Measurements from ENCODE around the gene ENTPD8. TPM values are rescaled to one million over a fixed set of nuclear protein-coding genes. Genes with fewer than 3 reads are reported as not detected.

Gene ENTPD8
- total RNA-seq, 4 donors from 2014 or later = 0.57 TPM; not detected in 3

GRCh38 chr9:137423514-137424291 is 17.5 kb downstream of the ENTPD8 start:
- ATAC-seq = peak; percentile 59
- Histone ChIP-seq H3K36me3 (no peaks in the 10 kb centered on the region), H3K27ac (peak overlapping the region in 3 of 4 donors; percentile 75 to 87 (median 83)), H3K4me3 (peak overlapping the region; percentile 56 to 99), H3K9me3 (no peaks in the 10 kb centered on the region), H3K27me3 (no peaks in the 10 kb centered on the region), H3K4me1 (peaks cover 0 to 40% (median 11%) of the 10 kb centered on the region in 3 donors)
- 40% methylated on average over 3 of the region's 77 CpGs; no CpG with 5 or more reads in 1 of the 2 donors for WGBS, 2 donors (ENCODE audit: low coverage in 1 of 2)
- TF ChIP-seq POLR2A (IDR thresholded peaks at IDR 0.05) (no peak), EP300 (IDR thresholded peaks at IDR 0.05) (no peak), POLR2AphosphoS5 (IDR thresholded peaks at IDR 0.05) (no peak)
- TF ChIP-seq, protein P1, sequence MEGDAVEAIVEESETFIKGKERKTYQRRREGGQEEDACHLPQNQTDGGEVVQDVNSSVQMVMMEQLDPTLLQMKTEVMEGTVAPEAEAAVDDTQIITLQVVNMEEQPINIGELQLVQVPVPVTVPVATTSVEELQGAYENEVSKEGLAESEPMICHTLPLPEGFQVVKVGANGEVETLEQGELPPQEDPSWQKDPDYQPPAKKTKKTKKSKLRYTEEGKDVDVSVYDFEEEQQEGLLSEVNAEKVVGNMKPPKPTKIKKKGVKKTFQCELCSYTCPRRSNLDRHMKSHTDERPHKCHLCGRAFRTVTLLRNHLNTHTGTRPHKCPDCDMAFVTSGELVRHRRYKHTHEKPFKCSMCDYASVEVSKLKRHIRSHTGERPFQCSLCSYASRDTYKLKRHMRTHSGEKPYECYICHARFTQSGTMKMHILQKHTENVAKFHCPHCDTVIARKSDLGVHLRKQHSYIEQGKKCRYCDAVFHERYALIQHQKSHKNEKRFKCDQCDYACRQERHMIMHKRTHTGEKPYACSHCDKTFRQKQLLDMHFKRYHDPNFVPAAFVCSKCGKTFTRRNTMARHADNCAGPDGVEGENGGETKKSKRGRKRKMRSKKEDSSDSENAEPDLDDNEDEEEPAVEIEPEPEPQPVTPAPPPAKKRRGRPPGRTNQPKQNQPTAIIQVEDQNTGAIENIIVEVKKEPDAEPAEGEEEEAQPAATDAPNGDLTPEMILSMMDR (IDR thresholded peaks at IDR 0.05) = no peak

DNA sequence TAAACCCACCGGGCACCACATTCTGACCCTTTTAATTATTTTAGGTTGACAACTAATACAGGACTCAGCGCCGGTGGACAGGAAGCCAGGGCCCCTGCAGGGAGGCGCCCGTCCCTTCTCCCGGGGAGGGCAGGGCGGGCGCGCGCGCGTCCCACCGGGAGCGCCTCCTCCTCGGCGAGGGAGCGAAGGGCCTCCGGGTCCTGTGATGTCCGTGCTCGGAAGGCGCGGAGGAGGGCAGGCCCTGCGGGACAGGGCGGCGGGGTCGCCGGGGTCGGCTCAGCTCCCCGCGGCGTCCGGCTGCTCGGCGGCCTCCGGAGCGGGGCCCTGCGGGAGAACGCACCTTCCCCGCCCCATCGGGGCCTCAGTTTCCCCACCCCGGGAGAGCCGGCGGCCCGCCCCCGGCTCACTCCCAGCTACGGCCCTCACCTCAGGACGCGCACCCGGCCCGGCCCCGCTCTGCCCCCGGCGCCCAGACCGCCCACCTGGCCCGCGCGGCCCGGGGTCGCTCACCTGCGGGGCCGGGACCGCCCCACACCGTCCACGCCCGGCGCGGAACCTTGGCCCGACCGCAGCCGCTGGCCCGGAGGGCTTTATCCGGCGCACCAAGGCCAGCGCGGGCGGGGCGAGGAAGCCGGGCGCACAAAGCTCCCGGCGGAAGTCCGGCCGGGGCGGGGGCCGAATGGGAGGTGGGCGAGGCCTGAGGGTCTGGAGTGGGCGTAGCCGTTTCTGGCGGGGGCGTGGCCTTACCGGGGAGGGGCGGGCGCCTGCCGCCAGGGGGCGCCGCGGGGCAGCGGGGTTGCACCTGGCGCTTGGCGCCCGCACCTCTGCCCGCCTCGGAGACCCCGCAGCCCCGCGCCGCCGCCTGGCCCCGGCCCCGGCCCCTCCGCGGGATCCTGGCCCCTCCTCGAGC is 18.3 kb downstream of the ENTPD8 start, which contains the start of the genes EXD3 and NOXA1:
EXD3 (minus strand) TSS at position 559 of the 910 bp plus-strand sequence. CDS start 27,805 bp downstream, outside the sequence.
NOXA1 (plus strand) TSS at position 790 of the 910 bp plus-strand sequence. CDS start 137 bp downstream, outside the sequence.
- Histone ChIP-seq H3K9me3 (no peaks in the 10 kb centered on the region), H3K4me3 (peak within 1 kb of the TSS; percentile 56 to 99), H3K27ac (peak within 1 kb of the TSS in 3 of 4 donors; percentile 75 to 87 (median 83)), H3K4me1 (peaks cover 0 to 40% (median 11%) of the 10 kb centered on the region in 3 donors), H3K36me3 (peaks cover 0 to 2% of the 10 kb centered on the region in 2 donors), H3K27me3 (no peaks in the 10 kb centered on the region)
- no peak for TF ChIP-seq EP300 (IDR thresholded peaks at IDR 0.05)
- TF ChIP-seq POLR2A (IDR thresholded peaks at IDR 0.05) = peak; percentile 28 to 32
- TF ChIP-seq, protein P1 (IDR thresholded peaks at IDR 0.05) = peak in 3 of 4 experiments; percentile 69 to 83 (median 82)
- TF ChIP-seq POLR2AphosphoS5 (IDR thresholded peaks at IDR 0.05) = peak; percentile 56
- 0% methylated on average over 1 of the region's 113 CpGs; no CpG with 5 or more reads in 1 of the 2 donors for WGBS, 2 donors (ENCODE audit: low coverage in 1 of 2)
- ATAC-seq = peak; percentile 96

DNA sequence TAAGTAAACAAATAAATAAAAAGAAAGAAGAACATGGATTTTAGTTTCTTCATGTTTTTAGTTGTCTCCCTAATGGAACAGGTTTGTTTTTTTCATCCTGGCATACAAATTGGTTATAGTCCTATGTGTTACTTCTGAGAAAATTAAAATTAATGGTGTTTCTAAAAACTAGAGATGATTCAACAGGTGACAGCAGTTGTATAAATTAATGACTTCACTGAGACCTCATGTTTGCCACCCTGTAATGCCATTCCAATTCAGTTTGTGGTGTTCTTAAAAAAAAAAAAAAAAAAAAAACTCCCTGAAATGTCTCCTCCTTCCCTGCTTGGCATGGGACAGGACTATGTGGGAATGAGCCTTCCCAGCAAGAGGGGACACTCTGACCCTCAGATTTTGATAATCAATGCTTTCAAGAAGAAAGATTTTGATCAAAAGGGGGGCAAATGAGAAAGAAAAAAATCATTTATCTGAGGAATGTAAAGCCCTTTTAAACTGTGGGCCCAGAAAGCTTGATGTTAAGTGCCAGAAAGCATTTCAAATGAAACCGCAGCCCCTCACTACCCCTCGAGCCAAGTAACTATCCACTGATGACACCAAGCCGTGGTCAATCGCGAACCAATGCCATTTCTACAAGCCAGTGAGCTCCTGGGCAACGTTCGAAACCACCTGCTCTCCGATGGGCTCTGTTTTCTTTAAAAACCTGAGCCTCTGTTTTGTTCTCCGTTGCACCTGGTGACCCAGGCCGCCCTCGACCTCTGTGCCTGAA is 19.1 kb downstream of the ENTPD8 start:
- peaks cover 0 to 40% (median 11%) of the 10 kb centered on the region in 3 donors for H3K4me1 ChIP-seq
- H3K36me3 ChIP-seq = peaks cover 0 to 10% of the 10 kb centered on the region in 2 donors
- no peaks in the 10 kb centered on the region for H3K27me3 ChIP-seq
- H3K9me3 ChIP-seq = no peaks in the 10 kb centered on the region
- no peak for TF ChIP-seq POLR2AphosphoS5 (IDR thresholded peaks at IDR 0.05)
- TF ChIP-seq POLR2A (IDR thresholded peaks at IDR 0.05) = no peak
- TF ChIP-seq, protein P1 (IDR thresholded peaks at IDR 0.05) = no peak
- TF ChIP-seq EP300 (IDR thresholded peaks at IDR 0.05) = no peak
- WGBS, 2 donors (ENCODE audit: low coverage in 1 of 2) = 0 to 8% methylated on average over 8 to 11 of the region's 11 CpGs
- ATAC-seq = no peak
- H3K27ac ChIP-seq = peak overlapping the region in 3 of 4 donors; percentile 61 to 83 (median 75)
- peak overlapping the region; percentile 56 to 99 for H3K4me3 ChIP-seq

Measured in gastroesophageal sphincter (tissue), 4 donors.